Measurements from ENCODE around the gene ATAD3A.
"Not testable (repeated sequence)": the region's sequence is repeated elsewhere in the genome, so short reads cannot be mapped to it uniquely, and the experiment has no call there.

ATAD3A gene

GRCh38 chr1:1554550-1554925 is 42.6 kb downstream of the ATAD3A start:
- Histone ChIP-seq H3K4me1 (ENCODE audit: low read length) (no peaks in the 10 kb centered on the region), H3K79me2 (ENCODE audit: low read length) (no peaks in the 10 kb centered on the region), H3K4me2 (ENCODE audit: low read length) (no peak overlapping the region), H3K9me3 (ENCODE audit: insufficient read depth, low read length) (no peaks in the 10 kb centered on the region), H3K9ac (ENCODE audit: low read length) (no peak overlapping the region), H4K20me1 (ENCODE audit: insufficient read depth, low read length) (no peaks in the 10 kb centered on the region), H2AFZ (ENCODE audit: low read depth, low read length) (no peak overlapping the region), H3K36me3 (replicated peaks; ENCODE audit: low read depth, low read length) (no peaks in the 10 kb centered on the region), H3K27me3 (ENCODE audit: low read depth, low read length) (no peaks in the 10 kb centered on the region), H3K27ac (ENCODE audit: low read length) (no peak overlapping the region), H3K4me3 (ENCODE audit: low read length) (no peak overlapping the region)
- TF ChIP-seq EZH2phosphoT487 (IDR thresholded peaks at IDR 0.05; ENCODE audit: low read depth) (no peak), CTCF (IDR thresholded peaks at IDR 0.05; ENCODE audit: low read depth, low read length) (no peak)

- Histone ChIP-seq H3K79me2 (ENCODE audit: low read length) (no peaks in the 10 kb centered on the region), H3K4me3 (ENCODE audit: low read length) (no peak overlapping the region), H4K20me1 (ENCODE audit: insufficient read depth, low read length) (no peaks in the 10 kb centered on the region), H3K9ac (ENCODE audit: low read length) (no peak overlapping the region), H3K36me3 (replicated peaks; ENCODE audit: low read depth, low read length) (no peaks in the 10 kb centered on the region), H2AFZ (ENCODE audit: low read depth, low read length) (no peak overlapping the region), H3K4me1 (ENCODE audit: low read length) (no peaks in the 10 kb centered on the region), H3K27me3 (ENCODE audit: low read depth, low read length) (no peaks in the 10 kb centered on the region), H3K27ac (ENCODE audit: low read length) (no peak overlapping the region), H3K4me2 (ENCODE audit: low read length) (no peak overlapping the region), H3K9me3 (ENCODE audit: insufficient read depth, low read length) (no peaks in the 10 kb centered on the region)
- TF ChIP-seq EZH2phosphoT487 (IDR thresholded peaks at IDR 0.05; ENCODE audit: low read depth), result no peak
- no peak for TF ChIP-seq CTCF (IDR thresholded peaks at IDR 0.05; ENCODE audit: low read depth, low read length)
These were observed 43.3 kb downstream of the ATAD3A start for GRCh38 chr1:1554926-1555915.

GRCh38 chr1:1556505-1556904 is 44.5 kb downstream of the ATAD3A start:
- Histone ChIP-seq H3K9ac (ENCODE audit: low read length) (no peak overlapping the region), H3K27ac (ENCODE audit: low read length) (no peak overlapping the region), H3K4me2 (ENCODE audit: low read length) (no peak overlapping the region), H4K20me1 (ENCODE audit: insufficient read depth, low read length) (no peaks in the 10 kb centered on the region), H3K4me3 (ENCODE audit: low read length) (no peak overlapping the region), H3K79me2 (ENCODE audit: low read length) (no peaks in the 10 kb centered on the region), H3K36me3 (replicated peaks; ENCODE audit: low read depth, low read length) (no peaks in the 10 kb centered on the region), H3K27me3 (ENCODE audit: low read depth, low read length) (no peaks in the 10 kb centered on the region), H3K9me3 (ENCODE audit: insufficient read depth, low read length) (no peaks in the 10 kb centered on the region), H2AFZ (ENCODE audit: low read depth, low read length) (no peak overlapping the region), H3K4me1 (ENCODE audit: low read length) (no peaks in the 10 kb centered on the region)
- no peak for TF ChIP-seq CTCF (IDR thresholded peaks at IDR 0.05; ENCODE audit: low read depth, low read length)
- TF ChIP-seq EZH2phosphoT487 (IDR thresholded peaks at IDR 0.05; ENCODE audit: low read depth), result no peak

GRCh38 chr1:1556961-1557360 is 45.0 kb downstream of the ATAD3A start:
- not testable (repeated sequence) for H3K4me2 ChIP-seq (ENCODE audit: low read length); H3K36me3 ChIP-seq (replicated peaks; ENCODE audit: low read depth, low read length); H3K79me2 ChIP-seq (ENCODE audit: low read length); H2AFZ ChIP-seq (ENCODE audit: low read depth, low read length); H3K4me1 ChIP-seq (ENCODE audit: low read length); H3K27me3 ChIP-seq (ENCODE audit: low read depth, low read length); H3K27ac ChIP-seq (ENCODE audit: low read length); H3K4me3 ChIP-seq (ENCODE audit: low read length); H3K9ac ChIP-seq (ENCODE audit: low read length); H4K20me1 ChIP-seq (ENCODE audit: insufficient read depth, low read length); H3K9me3 ChIP-seq (ENCODE audit: insufficient read depth, low read length)

GRCh38 chr1:1557688-1558087 is 45.7 kb downstream of the ATAD3A start:
- H3K36me3 ChIP-seq (replicated peaks; ENCODE audit: low read depth, low read length); H3K4me3 ChIP-seq (ENCODE audit: low read length); H2AFZ ChIP-seq (ENCODE audit: low read depth, low read length); H3K79me2 ChIP-seq (ENCODE audit: low read length); H3K9ac ChIP-seq (ENCODE audit: low read length); H3K27ac ChIP-seq (ENCODE audit: low read length); H3K4me1 ChIP-seq (ENCODE audit: low read length); H3K4me2 ChIP-seq (ENCODE audit: low read length); H4K20me1 ChIP-seq (ENCODE audit: insufficient read depth, low read length); H3K9me3 ChIP-seq (ENCODE audit: insufficient read depth, low read length); H3K27me3 ChIP-seq (ENCODE audit: low read depth, low read length): not testable (repeated sequence)
